HepG2 (cell line): ENCODE measurements around the gene GAS2L2. TPM values are rescaled to one million over a fixed set of nuclear protein-coding genes. Genes with fewer than 3 reads are reported as not detected.

Experiments used
- BCL3 ChIP-seq: sonication (generic); formaldehyde crosslinking; IDR thresholded peaks from 2 replicates; pipeline ENCODE4 v1.5.1; 2020; ENCODE audit warnings: mild to moderate bottlenecking, missing genetic modification reagents, moderate library complexity
- BHLHE40 ChIP-seq: IDR thresholded peaks from 2 replicates; pipeline ENCODE4 v1.6.1; 2011; ENCODE audit warnings: low read length, improper control_type of control experiment
- FOXK1 ChIP-seq: sonication (generic); formaldehyde crosslinking; IDR thresholded peaks from 2 replicates; pipeline ENCODE4 v1.4.0; 2020; ENCODE audit warnings: low read depth, missing genetic modification reagents, borderline replicate concordance
- HIVEP1 ChIP-seq: sonication (generic); formaldehyde crosslinking; IDR thresholded peaks from 2 replicates; pipeline ENCODE4 v1.4.0; 2020; ENCODE audit warnings: mild to moderate bottlenecking, missing genetic modification reagents
- RCOR2 ChIP-seq: IDR thresholded peaks from 2 replicates; pipeline ENCODE4 v1.6.1; 2016; ENCODE audit warnings: missing biosample characterization, missing genetic modification reagents
- SIX1 ChIP-seq: sonication (generic); formaldehyde crosslinking; IDR thresholded peaks from 2 replicates; pipeline ENCODE4 v1.4.0; 2020; ENCODE audit warnings: missing genetic modification reagents, borderline replicate concordance
- ZBTB14 ChIP-seq: sonication (generic); formaldehyde crosslinking; IDR thresholded peaks from 2 replicates; pipeline ENCODE4 v1.4.0; 2020; ENCODE audit warnings: missing genetic modification reagents
- ZFP91 ChIP-seq: sonication (generic); formaldehyde crosslinking; IDR thresholded peaks from 2 replicates; pipeline ENCODE4 v1.9.0; 2022; ENCODE audit warnings: missing genetic modification reagents, mild to moderate bottlenecking, borderline replicate concordance
- ZNF234 ChIP-seq: sonication (generic); formaldehyde crosslinking; conservative IDR thresholded peaks from 2 replicates; pipeline ENCODE4 v1.5.1; 2020; ENCODE audit warnings: mild to moderate bottlenecking, missing genetic modification reagents
- ZNF253 ChIP-seq: sonication (generic); formaldehyde crosslinking; IDR thresholded peaks from 2 replicates; pipeline ENCODE4 v1.8.0; 2022; ENCODE audit warnings: mild to moderate bottlenecking, missing genetic modification reagents, borderline replicate concordance
- ZNF326 ChIP-seq: sonication (generic); formaldehyde crosslinking; IDR thresholded peaks from 2 replicates; pipeline ENCODE4 v1.4.0; 2020; ENCODE audit warnings: missing genetic modification reagents, borderline replicate concordance
- ZNF343 ChIP-seq: sonication (generic); formaldehyde crosslinking; IDR thresholded peaks from 2 replicates; pipeline ENCODE4 v1.4.0; 2020; ENCODE audit warnings: mild to moderate bottlenecking, missing genetic modification reagents
- ZNF354B ChIP-seq: sonication (generic); formaldehyde crosslinking; IDR thresholded peaks from 2 replicates; pipeline ENCODE4 v1.8.0; 2022; ENCODE audit warnings: mild to moderate bottlenecking, missing genetic modification reagents
- ZNF383 ChIP-seq: sonication (generic); formaldehyde crosslinking; IDR thresholded peaks from 2 replicates; pipeline ENCODE4 v1.4.0; 2020; ENCODE audit warnings: missing genetic modification reagents, mild to moderate bottlenecking, borderline replicate concordance
- ZNF460 ChIP-seq: sonication (generic); formaldehyde crosslinking; IDR thresholded peaks from 2 replicates; pipeline ENCODE4 v1.5.1; 2020; ENCODE audit warnings: missing genetic modification reagents, mild to moderate bottlenecking, borderline replicate concordance
- ZNF552 ChIP-seq: sonication (generic); formaldehyde crosslinking; IDR thresholded peaks from 2 replicates; pipeline ENCODE4 v1.9.0; 2022; ENCODE audit warnings: missing genetic modification reagents, mild to moderate bottlenecking, borderline replicate concordance
- polyA plus RNA-seq, 8 experiments: library from polyadenylated mRNA; depleted of rRNA in 3 of 8; stranded (reverse) in 7 of 8; unstranded in 1 of 8; fragments of >200 nt; fragmentation: Illumina TruSeq in 4 of 8; extraction: Trizol in 4 of 8; gene quantifications; 2 replicates each; pipeline versions ENCODE4 v1.2.1 to v1.2.3, GENCODE V29; 2011 to 2016; ENCODE audit warnings: low read depth in 4 of 8, missing spikeins in 1 of 8, mixed read lengths in 1 of 8; ENCODE audit not compliant: insufficient read depth in 1 of 8
- total RNA-seq, 5 experiments: library from RNA; depleted of rRNA; stranded (reverse); fragments of >200 nt; fragmentation: Illumina TruSeq; extraction: Trizol; gene quantifications; 2 replicates each; pipeline ENCODE4 v1.2.3, GENCODE V29; 2016; ENCODE audit warnings: low read depth in 1 of 5
- TF ChIP-seq, protein P1 (sequence below): sonication (generic); formaldehyde crosslinking; IDR thresholded peaks from 2 replicates; pipeline ENCODE4 v1.5.1; 2020; ENCODE audit warnings: missing genetic modification reagents, mild to moderate bottlenecking, borderline replicate concordance
- TF ChIP-seq, protein P2 (sequence below): sonication (generic); formaldehyde crosslinking; IDR thresholded peaks from 2 replicates; pipeline ENCODE4 v1.5.1; 2020; ENCODE audit warnings: missing genetic modification reagents, mild to moderate bottlenecking, borderline replicate concordance

GAS2L2 gene
- total and polyA plus RNA-seq, 2 of the 13 experiments (the other 11 are each of a cell fraction or from before 2014, with no cell fraction given), result not detected

DNA sequence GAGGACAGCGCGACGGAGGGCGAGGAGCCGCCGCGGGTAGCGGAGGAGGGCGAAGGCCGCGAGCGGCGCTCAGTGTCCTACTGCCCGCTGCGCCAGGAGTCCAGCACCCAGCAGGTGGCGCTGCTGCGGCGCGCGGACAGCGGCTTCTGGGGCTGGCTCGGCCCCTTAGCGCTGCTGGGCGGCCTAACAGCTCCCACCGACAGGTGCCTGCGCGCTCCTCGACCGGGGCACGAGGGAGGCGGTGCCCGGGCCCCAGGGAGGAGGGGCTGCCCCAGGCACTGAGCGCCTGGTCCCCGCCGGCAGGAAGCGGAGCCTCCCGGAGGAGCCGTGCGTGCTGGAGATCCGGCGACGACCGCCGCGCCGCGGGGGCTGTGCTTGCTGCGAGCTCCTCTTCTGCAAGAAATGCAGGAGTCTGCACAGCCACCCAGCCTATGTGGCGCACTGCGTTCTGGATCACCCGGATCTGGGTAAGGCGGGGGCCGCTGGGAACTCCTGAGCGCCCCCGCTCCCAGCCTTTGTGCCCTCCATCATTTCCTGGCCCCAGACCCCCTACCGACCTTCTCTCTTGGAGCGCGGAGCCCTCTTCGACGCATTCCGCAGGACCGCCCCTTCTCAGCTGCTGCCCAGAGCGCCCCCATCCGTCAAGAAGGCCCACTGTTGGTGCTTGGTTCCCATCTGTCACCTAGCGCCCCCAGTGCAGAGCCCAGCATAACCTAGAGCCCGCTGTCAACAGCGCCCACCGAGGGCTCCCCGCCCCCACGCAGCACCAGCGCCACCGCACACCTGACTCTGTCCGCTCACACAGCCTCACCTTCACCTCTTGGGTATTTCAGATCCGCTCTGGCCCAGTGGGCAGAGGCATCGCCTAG is 11.3 kb upstream of the GAS2L2 start (continued):
- TF ChIP-seq ZFP91 (CRISPR knock-in tag) (peak; percentile 87), ZNF354B (CRISPR knock-in tag) (no peak), ZNF253 (CRISPR knock-in tag) (0 out of 2 replicates have a peak, but pooled peaks have one; percentile 50), ZBTB14 (CRISPR knock-in tag) (peak; percentile 36; the same call in 1 of the 2 replicates), ZNF326 (CRISPR knock-in tag) (no peak), RCOR2 (CRISPR knock-in tag) (no peak), BHLHE40 (peak; percentile 65), BCL3 (CRISPR knock-in tag) (peak; percentile 65; the same call in 1 of the 2 replicates), ZNF343 (CRISPR knock-in tag) (peak; percentile 80), ZNF383 (CRISPR knock-in tag) (no peak), ZNF234 (CRISPR knock-in tag) (peak; percentile 54), HIVEP1 (CRISPR knock-in tag) (peak; percentile 48), ZNF552 (CRISPR knock-in tag) (peak; percentile 22; the same call in 1 of the 2 replicates), ZNF460 (no peak), FOXK1 (CRISPR knock-in tag) (peak; percentile 44; the same call in 1 of the 2 replicates), SIX1 (CRISPR knock-in tag) (no peak)
- TF ChIP-seq, protein P1, sequence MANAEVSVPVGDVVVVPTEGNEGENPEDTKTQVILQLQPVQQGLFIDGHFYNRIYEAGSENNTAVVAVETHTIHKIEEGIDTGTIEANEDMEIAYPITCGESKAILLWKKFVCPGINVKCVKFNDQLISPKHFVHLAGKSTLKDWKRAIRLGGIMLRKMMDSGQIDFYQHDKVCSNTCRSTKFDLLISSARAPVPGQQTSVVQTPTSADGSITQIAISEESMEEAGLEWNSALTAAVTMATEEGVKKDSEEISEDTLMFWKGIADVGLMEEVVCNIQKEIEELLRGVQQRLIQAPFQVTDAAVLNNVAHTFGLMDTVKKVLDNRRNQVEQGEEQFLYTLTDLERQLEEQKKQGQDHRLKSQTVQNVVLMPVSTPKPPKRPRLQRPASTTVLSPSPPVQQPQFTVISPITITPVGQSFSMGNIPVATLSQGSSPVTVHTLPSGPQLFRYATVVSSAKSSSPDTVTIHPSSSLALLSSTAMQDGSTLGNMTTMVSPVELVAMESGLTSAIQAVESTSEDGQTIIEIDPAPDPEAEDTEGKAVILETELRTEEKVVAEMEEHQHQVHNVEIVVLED (CRISPR knock-in tag), result no peak; the same call in 1 of the 2 replicates
- TF ChIP-seq, protein P2, sequence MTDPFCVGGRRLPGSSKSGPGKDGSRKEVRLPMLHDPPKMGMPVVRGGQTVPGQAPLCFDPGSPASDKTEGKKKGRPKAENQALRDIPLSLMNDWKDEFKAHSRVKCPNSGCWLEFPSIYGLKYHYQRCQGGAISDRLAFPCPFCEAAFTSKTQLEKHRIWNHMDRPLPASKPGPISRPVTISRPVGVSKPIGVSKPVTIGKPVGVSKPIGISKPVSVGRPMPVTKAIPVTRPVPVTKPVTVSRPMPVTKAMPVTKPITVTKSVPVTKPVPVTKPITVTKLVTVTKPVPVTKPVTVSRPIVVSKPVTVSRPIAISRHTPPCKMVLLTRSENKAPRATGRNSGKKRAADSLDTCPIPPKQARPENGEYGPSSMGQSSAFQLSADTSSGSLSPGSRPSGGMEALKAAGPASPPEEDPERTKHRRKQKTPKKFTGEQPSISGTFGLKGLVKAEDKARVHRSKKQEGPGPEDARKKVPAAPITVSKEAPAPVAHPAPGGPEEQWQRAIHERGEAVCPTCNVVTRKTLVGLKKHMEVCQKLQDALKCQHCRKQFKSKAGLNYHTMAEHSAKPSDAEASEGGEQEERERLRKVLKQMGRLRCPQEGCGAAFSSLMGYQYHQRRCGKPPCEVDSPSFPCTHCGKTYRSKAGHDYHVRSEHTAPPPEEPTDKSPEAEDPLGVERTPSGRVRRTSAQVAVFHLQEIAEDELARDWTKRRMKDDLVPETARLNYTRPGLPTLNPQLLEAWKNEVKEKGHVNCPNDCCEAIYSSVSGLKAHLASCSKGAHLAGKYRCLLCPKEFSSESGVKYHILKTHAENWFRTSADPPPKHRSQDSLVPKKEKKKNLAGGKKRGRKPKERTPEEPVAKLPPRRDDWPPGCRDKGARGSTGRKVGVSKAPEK (CRISPR knock-in tag), result no peak
